Heart right ventricle (tissue), 16 donors: ENCODE data around the gene RGS8. TPM values are rescaled to one million over a fixed set of nuclear protein-coding genes. Genes with fewer than 3 reads are reported as not detected.

Experiments
- ATAC-seq, 8 donors: fragments of 200-7000 bp; cut with Tn5 transposase; one replicate each; pipeline ENCODE4 v1.9.1; 2020; ENCODE audit warnings: mild to moderate bottlenecking in 8 of 8, moderate library complexity in 8 of 8, moderate number of reproducible peaks in 1 of 8
- DNase-seq, 2 donors: peaks; one replicate each; pipeline ENCODE4 v3.0.0-alpha.2; 2020
- H3K27ac ChIP-seq, 10 donors: fragments of 200-600 bp; sonication (generic) in 2 of 10; one replicate each; pipeline versions ENCODE4 v1.5.0 to v1.8.0; 2020 to 2022; ENCODE audit warnings: mild to moderate bottlenecking in 3 of 10
- H3K27me3 ChIP-seq, 7 donors: fragments of 200-600 bp; one replicate each; pipeline ENCODE4 v1.8.0; 2021 to 2022; ENCODE audit warnings: mild to moderate bottlenecking in 2 of 7
- H3K36me3 ChIP-seq, 9 donors: fragments of 200-600 bp; sonication (generic) in 1 of 9; one replicate each; pipeline versions ENCODE4 v1.5.0 to v1.8.0; 2020 to 2022; ENCODE audit warnings: mild to moderate bottlenecking in 2 of 9
- H3K4me1 ChIP-seq, 9 donors: fragments of 200-600 bp; sonication (generic) in 1 of 9; one replicate each; pipeline versions ENCODE4 v1.5.0 to v1.8.0; 2020 to 2022; ENCODE audit warnings: mild to moderate bottlenecking in 4 of 9
- H3K4me3 ChIP-seq, 10 donors: fragments of 200-600 bp; sonication (generic) in 2 of 10; one replicate each; pipeline versions ENCODE4 v1.5.0 to v1.8.0; 2020 to 2022; ENCODE audit warnings: mild to moderate bottlenecking in 7 of 10, moderate library complexity in 2 of 10
- H3K9me3 ChIP-seq, 11 donors: fragments of 200-600 bp in 10 of 11; sonication (generic) in 2 of 11; one replicate each; pipeline versions ENCODE4 v1.5.0 to v1.8.0; 2013 to 2022; ENCODE audit warnings: mild to moderate bottlenecking in 2 of 11, control low read depth in 1 of 11, moderate library complexity in 1 of 11
- WGBS, 2 donors: extraction: QIAGEN DNeasy Blood & Tissue Kit; methylation state at CpG; one replicate each; pipeline ENCODE4 v1.1.7; 2013; ENCODE audit warnings: inconsistent platforms in 1 of 2; 5-methylcytosine and 5-hydroxymethylcytosine counted together
- intact Hi-C, 10 donors: fragments of 100-400 bp; cut with DNase I; formaldehyde crosslinking; loops; one replicate each; pipeline versions ENCODE4 v1.11.1 to v1.14.2; 2022
- polyA plus RNA-seq, 2 donors: library from polyadenylated mRNA; stranded (reverse); fragments of 200-250 nt; gene quantifications; one replicate each; pipeline ENCODE4 v1.2.3, GENCODE V29; 2013
- total RNA-seq, 10 donors: library from RNA; stranded (reverse); fragmentation: NEBNext Ultra II Directional in 3 of 10; extraction: Animal tissue kit (Norgen Biotek cat#: 25700) in 3 of 10; gene quantifications; one replicate each; pipeline versions ENCODE4 v1.2.1 to v1.2.4, GENCODE V29; 2021 to 2023
- TF ChIP-seq, protein P1 (sequence below), 9 donors: fragments of 200-600 bp; sonication (generic) in 2 of 9; IDR thresholded peaks; one replicate each; pipeline versions ENCODE4 v1.5.0 to v1.8.0; 2021 to 2022; ENCODE audit warnings: antibody characterized with exemption in 9 of 9, mild to moderate bottlenecking in 5 of 9, moderate library complexity in 1 of 9
- donor health status: Arrhythmogenic right ventricular cardiomyopathy.
- donor health status: ischemic (EF 13 %, LVEDD 7.1; RV severe dilation, severe dysfunction).
- donor health status: healthy with polysubstance abuse.
- donor health status: DM: no; HTN: yes; CAD: no.
- donor health status: DM: no; HTN: no; CAD: no.
- donor health status: ischemic (EF 25% LVEDD 6.9; RV normal size, moderate dysfunction).
- donor health status: ischemic (EF 25% LVEDD 5.7; RV mildly dilated, moderate dysfunction).
- donor health status: healthy.
- donor health status: DM: yes; HTN: yes; CAD: no.
- donor health status: Ischemic cardiomyopathy.
- donor health status: ischemic (EF 35%, LVEDD 5.7; RV mildly dilated, moderate dysfunction).
- donor health status: nonischemic (EF 11% LVEDD 7.7; RV severe dilation, severe dysfunction).
- donor health status: DM: yes; HTN: yes; CAD: no.
- donor health status: PGD.
- donor health status: ischemic (EF 29% LVEDD 5.4; RV normal size, mild dysfunction).
- donor health status: nonischemic (EF 23%, LVEDD 6.1; RV moderate dilation, normal function).

The RGS8 gene
- total and polyA plus RNA-seq, 12 donors = 0.05 to 0.56 (median 0.24) TPM; not detected in 8

DNA sequence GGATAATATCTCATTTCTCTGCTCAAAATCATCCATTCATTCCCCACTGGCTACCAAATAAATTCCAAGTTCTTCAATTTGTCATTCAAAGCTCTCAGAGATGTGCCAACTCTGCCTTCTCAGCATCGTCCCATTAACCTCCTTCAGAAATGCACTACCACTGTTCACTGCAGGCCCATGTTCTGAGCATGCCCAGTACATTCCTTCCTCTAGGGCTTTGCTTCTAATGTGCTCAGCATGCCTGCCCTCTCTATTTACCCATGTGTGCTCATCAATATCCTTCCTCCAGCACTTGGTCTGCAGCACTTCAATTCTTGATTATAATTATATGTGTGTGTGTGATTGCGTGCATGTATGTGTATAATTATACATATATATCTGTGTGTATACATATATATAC lies 36.1 kb upstream of the RGS8 start:
- Histone ChIP-seq H3K4me3 (no peak overlapping the region), H3K4me1 (peaks cover 0 to 4% (median 0%) of the 10 kb centered on the region in 9 donors), H3K27me3 (no peaks in the 10 kb centered on the region), H3K36me3 (no peaks in the 10 kb centered on the region), H3K9me3 (no peaks in the 10 kb centered on the region), H3K27ac (no peak overlapping the region)
- no peak for ATAC-seq
- 84 to 89% methylated on average over 2 of the region's 2 CpGs for WGBS, 2 donors
- TF ChIP-seq, protein P1, sequence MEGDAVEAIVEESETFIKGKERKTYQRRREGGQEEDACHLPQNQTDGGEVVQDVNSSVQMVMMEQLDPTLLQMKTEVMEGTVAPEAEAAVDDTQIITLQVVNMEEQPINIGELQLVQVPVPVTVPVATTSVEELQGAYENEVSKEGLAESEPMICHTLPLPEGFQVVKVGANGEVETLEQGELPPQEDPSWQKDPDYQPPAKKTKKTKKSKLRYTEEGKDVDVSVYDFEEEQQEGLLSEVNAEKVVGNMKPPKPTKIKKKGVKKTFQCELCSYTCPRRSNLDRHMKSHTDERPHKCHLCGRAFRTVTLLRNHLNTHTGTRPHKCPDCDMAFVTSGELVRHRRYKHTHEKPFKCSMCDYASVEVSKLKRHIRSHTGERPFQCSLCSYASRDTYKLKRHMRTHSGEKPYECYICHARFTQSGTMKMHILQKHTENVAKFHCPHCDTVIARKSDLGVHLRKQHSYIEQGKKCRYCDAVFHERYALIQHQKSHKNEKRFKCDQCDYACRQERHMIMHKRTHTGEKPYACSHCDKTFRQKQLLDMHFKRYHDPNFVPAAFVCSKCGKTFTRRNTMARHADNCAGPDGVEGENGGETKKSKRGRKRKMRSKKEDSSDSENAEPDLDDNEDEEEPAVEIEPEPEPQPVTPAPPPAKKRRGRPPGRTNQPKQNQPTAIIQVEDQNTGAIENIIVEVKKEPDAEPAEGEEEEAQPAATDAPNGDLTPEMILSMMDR (IDR thresholded peaks at IDR 0.05) = peak in 4 of 9 donors; percentile 7 to 24 (median 16)
- no peak for DNase-seq
- intact Hi-C loops = loop anchor here in 1 of 10 donors (2.0 kb wide), 1 partner anchor 48 kb away; no protein-coding TSS in a partner anchor

DNA sequence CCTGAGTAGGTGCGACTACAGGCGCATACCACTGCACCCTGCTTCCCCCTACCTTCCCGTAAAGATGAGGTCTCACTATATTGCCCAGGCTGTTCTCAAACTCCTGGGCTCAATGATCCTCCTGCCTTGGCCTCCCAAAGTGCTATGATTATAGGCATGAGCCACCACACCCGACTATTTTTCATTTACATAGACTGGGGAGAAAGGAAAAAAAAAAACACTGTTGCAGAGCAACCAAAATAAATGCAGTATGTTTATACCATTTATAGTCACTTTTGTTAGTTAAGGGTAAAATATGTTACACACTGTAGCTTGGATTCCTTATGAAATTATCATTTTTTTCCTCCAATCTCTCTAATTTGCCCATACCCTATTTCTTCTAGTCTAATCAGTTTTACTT lies 35.2 kb upstream of the RGS8 start:
- intact Hi-C loops = no loop called here
- H3K27ac ChIP-seq = no peak overlapping the region
- DNase-seq (no peak), ATAC-seq (no peak)
- no peak overlapping the region for H3K4me3 ChIP-seq
- no peaks in the 10 kb centered on the region for H3K27me3 ChIP-seq
- WGBS, 2 donors = 95 to 96% methylated on average over 4 of the region's 4 CpGs
- TF ChIP-seq, protein P1 (IDR thresholded peaks at IDR 0.05) = no peak
- H3K4me1 ChIP-seq = peaks cover 0 to 4% (median 0%) of the 10 kb centered on the region in 9 donors
- no peaks in the 10 kb centered on the region for H3K9me3 ChIP-seq
- H3K36me3 ChIP-seq = no peaks in the 10 kb centered on the region

- no peak for ATAC-seq
These were observed 33.9 kb upstream of the RGS8 start for GRCh38 chr1:182718311-182718710.

GRCh38 chr1:182716740-182717720 lies 32.6 kb upstream of the RGS8 start:
- H3K36me3 ChIP-seq = no peaks in the 10 kb centered on the region
- no peaks in the 10 kb centered on the region for H3K4me1 ChIP-seq
- intact Hi-C loops = no loop called here
- no peak overlapping the region for H3K4me3 ChIP-seq
- H3K27ac ChIP-seq = no peak overlapping the region
- 64 to 89% methylated on average over 4 of the region's 4 CpGs for WGBS, 2 donors
- H3K9me3 ChIP-seq = no peaks in the 10 kb centered on the region
- TF ChIP-seq, protein P1 (IDR thresholded peaks at IDR 0.05) = no peak
- ATAC-seq = no peak
- no peak for DNase-seq
- no peaks in the 10 kb centered on the region for H3K27me3 ChIP-seq

More at GRCh38 chr1:182718311-182718710, 33.9 kb upstream of the RGS8 start:
- no peak overlapping the region for H3K4me3 ChIP-seq
- H3K4me1 ChIP-seq = no peaks in the 10 kb centered on the region
- TF ChIP-seq, protein P1 (IDR thresholded peaks at IDR 0.05) = no peak
- no peaks in the 10 kb centered on the region for H3K9me3 ChIP-seq
- no peak for DNase-seq
- 93 to 94% methylated on average over 2 of the region's 2 CpGs for WGBS, 2 donors
- no peak overlapping the region for H3K27ac ChIP-seq
- H3K27me3 ChIP-seq = no peaks in the 10 kb centered on the region
- H3K36me3 ChIP-seq = no peaks in the 10 kb centered on the region
- intact Hi-C loops = no loop called here
